WERI-Rb-1 (cell line): Measurements from ENCODE around the gene RPLP1.
A peak's percentile ranks its signal among the peaks of the same experiment; 100 is the strongest.

Experiments
- DNase-seq: peaks from one replicate; pipeline ENCODE4 v3.0.0-alpha.2; 2020
- H3K27ac ChIP-seq: fragments of 250-450 bp; sonication (Bioruptor Pico); 2 replicates; pipeline ENCODE4 v1.5.1; 2020; ENCODE audit warnings: mild to moderate bottlenecking, moderate library complexity
- H3K27me3 ChIP-seq: fragments of 250-450 bp; sonication (Bioruptor Pico); 2 replicates; pipeline ENCODE4 v1.5.1; 2021; ENCODE audit warnings: mild to moderate bottlenecking, low read depth, moderate library complexity; ENCODE audit not compliant: insufficient read depth, severe bottlenecking
- H3K36me3 ChIP-seq: fragments of 250-450 bp; sonication (Bioruptor Pico); 2 replicates; pipeline ENCODE4 v1.5.1; 2020; ENCODE audit warnings: mild to moderate bottlenecking, moderate library complexity
- H3K4me3 ChIP-seq: 2 replicates; pipeline ENCODE4 v1.5.1; 2011; ENCODE audit warnings: low read depth, mild to moderate bottlenecking, control low read depth, low read length
- H3K9me3 ChIP-seq: fragments of 250-450 bp; sonication (Bioruptor Pico); 2 replicates; pipeline ENCODE4 v1.5.1; 2021; ENCODE audit warnings: mild to moderate bottlenecking, moderate library complexity; ENCODE audit not compliant: severe bottlenecking
- CTCF ChIP-seq: IDR thresholded peaks from 2 replicates; pipeline ENCODE4 v1.5.1; 2011; ENCODE audit warnings: low read depth, mild to moderate bottlenecking, control low read depth, inconsistent platforms, low read length

RPLP1 gene

GRCh38 chr15:69410248-69410874 lies 42.3 kb upstream of the RPLP1 start:
- peak; percentile 63 for TF ChIP-seq CTCF
- Histone ChIP-seq H3K4me3 (no peak overlapping the region), H3K9me3 (no peaks in the 10 kb centered on the region), H3K36me3 (no peaks in the 10 kb centered on the region), H3K27me3 (no peaks in the 10 kb centered on the region), H3K27ac (no peak overlapping the region)
- peak; percentile 45 for DNase-seq

- Histone ChIP-seq H3K36me3 (peaks cover 12% of the 10 kb centered on the region), H3K27me3 (no peaks in the 10 kb centered on the region), H3K4me3 (no peak overlapping the region), H3K27ac (no peak overlapping the region), H3K9me3 (no peaks in the 10 kb centered on the region)
- DNase-seq = no peak
- no peak for TF ChIP-seq CTCF
These were observed 40.3 kb upstream of the RPLP1 start for GRCh38 chr15:69412274-69412673.

- no peaks in the 10 kb centered on the region for H3K9me3 ChIP-seq
- no peak for TF ChIP-seq CTCF
- H3K27ac ChIP-seq = no peak overlapping the region
These were observed 39.9 kb upstream of the RPLP1 start for GRCh38 chr15:69412701-69413100.

GRCh38 chr15:69413822-69414700 lies 38.6 kb upstream of the RPLP1 start, which contains the start of gene KIF23:
KIF23 (plus strand) TSS chr15:69414349; CDS start chr15:69414466, 117 bp downstream.
- Histone ChIP-seq H3K9me3 (no peaks in the 10 kb centered on the region), H3K4me3 (peak within 1 kb of the TSS; percentile 95), H3K27ac (peak within 1 kb of the TSS; percentile 88), H3K36me3 (peaks cover 29% of the 10 kb centered on the region), H3K27me3 (no peaks in the 10 kb centered on the region)
- DNase-seq = peak; percentile 93
- TF ChIP-seq CTCF = no peak

More at GRCh38 chr15:69412701-69413100, 39.9 kb upstream of the RPLP1 start:
- Histone ChIP-seq H3K4me3 (no peak overlapping the region), H3K27me3 (no peaks in the 10 kb centered on the region), H3K36me3 (peaks cover 16% of the 10 kb centered on the region)
- DNase-seq = no peak

- Histone ChIP-seq H3K36me3 (peaks cover 36% of the 10 kb centered on the region), H3K27me3 (no peaks in the 10 kb centered on the region), H3K27ac (peak overlapping the region; percentile 88), H3K4me3 (peak overlapping the region; percentile 95), H3K9me3 (no peaks in the 10 kb centered on the region)
- peak; percentile 19 for DNase-seq
- no peak for TF ChIP-seq CTCF
These were observed 37.9 kb upstream of the RPLP1 start for GRCh38 chr15:69414701-69415167.
